ENCODE data around the gene MRPL9.

The MRPL9 gene

DNA sequence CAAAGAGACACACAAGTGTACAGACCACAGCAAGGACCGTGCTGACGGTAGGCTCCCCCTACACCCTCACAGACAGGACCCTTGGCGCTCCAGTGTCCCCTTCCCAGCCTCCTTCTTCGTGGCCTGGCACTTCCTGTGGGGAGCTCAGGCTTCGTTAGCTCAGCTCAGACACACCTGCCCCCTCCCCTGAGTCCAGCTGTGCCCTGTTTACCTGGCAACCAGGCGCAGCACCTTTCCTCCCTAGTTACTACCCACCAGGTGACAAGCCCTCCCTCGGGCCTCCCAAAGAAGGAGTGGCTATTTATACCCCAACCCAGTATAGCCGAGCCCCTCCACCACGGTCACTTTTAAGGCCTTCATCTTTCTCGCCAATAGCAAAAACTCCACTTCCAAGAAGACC lies 51.3 kb downstream of the MRPL9 start:
- no peak for DNase-seq

DNA sequence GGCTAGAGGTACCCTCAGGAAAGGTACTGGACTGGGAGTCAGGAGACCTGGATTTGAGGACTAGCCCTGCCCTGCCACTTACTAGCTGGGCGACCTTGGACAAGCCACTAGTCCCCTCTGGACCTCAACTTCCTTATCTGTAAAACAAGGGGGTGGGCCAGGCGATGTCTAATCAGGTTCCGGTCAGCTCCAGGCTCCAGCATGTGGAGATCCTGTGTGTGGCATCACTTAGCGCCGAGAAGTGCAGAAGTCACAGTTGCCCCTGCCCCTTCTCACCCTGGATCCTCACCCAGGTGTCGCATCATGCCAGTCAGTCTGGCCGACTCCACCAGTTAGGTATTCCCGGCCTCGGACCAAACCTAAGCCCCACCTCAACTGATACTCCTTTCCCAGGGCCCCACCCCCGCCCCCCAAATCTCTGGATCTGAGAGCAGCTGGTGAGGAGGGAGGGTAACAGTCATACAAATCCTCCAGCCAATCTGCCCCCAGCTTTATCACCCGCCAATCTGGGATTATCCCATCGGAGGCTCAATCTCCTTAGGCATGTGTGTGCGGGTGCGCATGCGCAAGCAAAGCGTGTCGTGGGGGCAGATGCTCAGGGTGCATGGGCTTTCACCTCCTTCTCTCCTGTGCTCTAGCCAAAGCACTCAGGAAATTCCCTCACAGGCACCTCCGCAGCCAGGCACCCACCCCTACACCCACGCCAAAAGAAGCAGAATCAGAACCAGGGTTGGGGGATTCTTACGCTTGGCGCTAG lies 52.1 kb downstream of the MRPL9 start:
- DNase-seq: no peak

DNA sequence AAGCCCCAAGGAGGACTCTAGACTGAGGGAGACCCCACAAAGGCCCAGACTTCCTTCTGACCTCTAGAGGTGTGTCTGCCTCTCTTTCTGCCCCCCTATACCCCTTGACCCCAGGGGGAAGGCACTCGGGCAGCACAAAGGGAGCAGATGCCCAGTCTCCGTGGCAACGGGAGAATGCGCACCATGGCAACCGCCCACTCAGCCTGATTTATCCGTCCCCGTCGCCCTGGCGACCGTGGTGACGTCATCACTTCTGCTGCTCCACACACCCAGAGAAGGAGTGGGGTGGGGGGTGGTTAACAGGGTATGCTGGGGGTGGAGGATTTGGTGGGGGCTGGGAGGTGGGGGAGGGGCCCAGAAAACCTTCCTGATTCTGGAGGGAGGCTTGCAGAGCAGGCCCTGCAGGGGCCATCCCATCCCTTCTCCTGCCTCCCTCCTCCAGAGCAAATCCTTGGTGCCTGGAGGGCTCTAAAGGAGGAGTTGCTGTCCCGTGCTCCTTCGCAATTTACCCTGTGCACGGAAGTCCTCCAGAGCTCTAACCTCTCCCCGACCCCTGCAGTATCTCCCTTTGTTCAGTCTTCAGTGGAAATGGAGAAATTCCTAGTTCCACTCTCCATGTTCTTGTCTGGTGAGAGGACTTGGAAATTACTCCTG lies 53.0 kb downstream of the MRPL9 start:
- no peak for DNase-seq
